Mucosa of descending colon (tissue), 3 donors: ENCODE measurements around the gene PSG7. TPM values are rescaled to one million over a fixed set of nuclear protein-coding genes. Genes with fewer than 3 reads are reported as not detected.
"Not testable (repeated sequence)": the region's sequence is repeated elsewhere in the genome, so short reads cannot be mapped to it uniquely, and the experiment has no call there.

Experiments
- ATAC-seq: fragments of 200-7000 bp; cut with Tn5 transposase; one replicate; pipeline ENCODE4 v1.9.1; 2020; ENCODE audit warnings: mild to moderate bottlenecking, moderate library complexity
- DNase-seq, 3 donors: peaks; one replicate each; pipeline ENCODE4 v3.0.0-alpha.2; 2020
- H3K36me3 ChIP-seq: fragments of 200-600 bp; one replicate; pipeline ENCODE4 v1.8.0; 2021; ENCODE audit warnings: low read depth, mild to moderate bottlenecking
- H3K4me1 ChIP-seq: fragments of 200-600 bp; one replicate; pipeline ENCODE4 v1.8.0; 2021; ENCODE audit warnings: low read depth, mild to moderate bottlenecking
- H3K4me3 ChIP-seq: fragments of 200-600 bp; one replicate; pipeline ENCODE4 v1.8.0; 2021; ENCODE audit warnings: mild to moderate bottlenecking
- H3K9me3 ChIP-seq: fragments of 200-600 bp; one replicate; pipeline ENCODE4 v1.8.0; 2021; ENCODE audit warnings: mild to moderate bottlenecking
- CTCF ChIP-seq: fragments of 200-600 bp; IDR thresholded peaks from one replicate; pipeline ENCODE4 v1.8.0; 2022; ENCODE audit warnings: antibody characterized with exemption, mild to moderate bottlenecking
- intact Hi-C, 2 donors: fragments of 100-400 bp; cut with DNase I in 1 of 2; cut with micrococcal nuclease in 1 of 2; formaldehyde crosslinking; loops; one replicate each; pipeline versions ENCODE4 v1.11.0 to v1.11.1; 2022; cut with DNase I, micrococcal nuclease
- total RNA-seq, 3 donors: library from RNA; stranded (reverse); fragmentation: NEBNext Ultra II Directional in 2 of 3; extraction: Animal tissue kit (Norgen Biotek cat#: 25700) in 2 of 3; gene quantifications; one replicate each; pipeline versions ENCODE4 v1.2.1 to v1.2.4, GENCODE V29; 2021 to 2023
- donor health status: DM: no; HTN: no; CAD: no; lungs with moderate emphysema.
- donor health status: DM: no; HTN: no; CAD: no.
- donor health status: DM: no; HTN: yes; CAD: no.

Gene PSG7
- total RNA-seq, 3 donors from 2014 or later, result not detected

- H3K4me3 ChIP-seq, DNase-seq, H3K4me1 ChIP-seq, intact Hi-C loops, H3K36me3 ChIP-seq, ATAC-seq, H3K9me3 ChIP-seq: not testable (repeated sequence)
Measured at GRCh38 chr19:42899674-42900073, 37.3 kb downstream of the PSG7 start.

- ATAC-seq, H3K4me1 ChIP-seq: not testable (repeated sequence)
Measured at GRCh38 chr19:42899110-42899509, 37.9 kb downstream of the PSG7 start.

GRCh38 chr19:42898656-42899055 is 38.4 kb downstream of the PSG7 start:
- H3K4me1 ChIP-seq, H3K36me3 ChIP-seq, H3K4me3 ChIP-seq, H3K9me3 ChIP-seq, ATAC-seq, DNase-seq, intact Hi-C loops: not testable (repeated sequence)

More at GRCh38 chr19:42899110-42899509, 37.9 kb downstream of the PSG7 start:
- H3K4me3 ChIP-seq, DNase-seq, H3K9me3 ChIP-seq, intact Hi-C loops, H3K36me3 ChIP-seq: not testable (repeated sequence)

GRCh38 chr19:42897729-42898128 is 39.3 kb downstream of the PSG7 start:
- ATAC-seq, intact Hi-C loops, H3K4me1 ChIP-seq, H3K36me3 ChIP-seq, H3K9me3 ChIP-seq, DNase-seq, H3K4me3 ChIP-seq: not testable (repeated sequence)

GRCh38 chr19:42890446-42890845 is 46.6 kb downstream of the PSG7 start:
- H3K4me3 ChIP-seq, H3K9me3 ChIP-seq, H3K4me1 ChIP-seq, H3K36me3 ChIP-seq, ATAC-seq, DNase-seq, intact Hi-C loops: not testable (repeated sequence)

GRCh38 chr19:42887876-42888445 is 49.0 kb downstream of the PSG7 start:
- DNase-seq, H3K4me1 ChIP-seq, intact Hi-C loops, H3K36me3 ChIP-seq, H3K9me3 ChIP-seq, H3K4me3 ChIP-seq, ATAC-seq: not testable (repeated sequence)

GRCh38 chr19:42882730-42883129 is 54.3 kb downstream of the PSG7 start:
- H3K4me3 ChIP-seq, H3K9me3 ChIP-seq, H3K36me3 ChIP-seq, DNase-seq, ATAC-seq, intact Hi-C loops, H3K4me1 ChIP-seq: not testable (repeated sequence)

GRCh38 chr19:42882010-42882409 is 55.0 kb downstream of the PSG7 start:
- ATAC-seq, H3K4me3 ChIP-seq, H3K9me3 ChIP-seq, intact Hi-C loops, H3K36me3 ChIP-seq, H3K4me1 ChIP-seq, DNase-seq: not testable (repeated sequence)

- H3K36me3 ChIP-seq, intact Hi-C loops, H3K4me3 ChIP-seq, DNase-seq, ATAC-seq, H3K4me1 ChIP-seq, H3K9me3 ChIP-seq: not testable (repeated sequence)
Measured at GRCh38 chr19:42881279-42881678, 55.7 kb downstream of the PSG7 start.

GRCh38 chr19:42880621-42881020 is 56.4 kb downstream of the PSG7 start:
- H3K4me3 ChIP-seq, ATAC-seq, H3K4me1 ChIP-seq, DNase-seq, H3K9me3 ChIP-seq, intact Hi-C loops, H3K36me3 ChIP-seq: not testable (repeated sequence)

- no peaks in the 10 kb centered on the region for H3K36me3 ChIP-seq
- intact Hi-C loops, result no loop called here
- no peaks in the 10 kb centered on the region for H3K4me1 ChIP-seq
- no peak for TF ChIP-seq CTCF
- no peak for DNase-seq
- ATAC-seq, result no peak
- H3K9me3 ChIP-seq, result no peaks in the 10 kb centered on the region
- no peak within 1 kb of the TSS for H3K4me3 ChIP-seq
Measured at GRCh38 chr19:42879613-42880012, 57.4 kb downstream of the PSG7 start, which contains the start of gene PSG1. Gene PSG1, minus strand, starts transcription at chr19:42879713. Its CDS starts 132 bp downstream, at chr19:42879581.

GRCh38 chr19:42876596-42876995 is 60.4 kb downstream of the PSG7 start:
- H3K36me3 ChIP-seq, DNase-seq, H3K9me3 ChIP-seq, H3K4me3 ChIP-seq, ATAC-seq, intact Hi-C loops, H3K4me1 ChIP-seq: not testable (repeated sequence)

- ATAC-seq, H3K36me3 ChIP-seq, DNase-seq, intact Hi-C loops, H3K9me3 ChIP-seq, H3K4me3 ChIP-seq, H3K4me1 ChIP-seq: not testable (repeated sequence)
Measured at GRCh38 chr19:42875881-42876280, 61.1 kb downstream of the PSG7 start.
